ENCODE measurements around the gene C11orf24. TPM values are rescaled to one million over a fixed set of nuclear protein-coding genes. Genes with fewer than 3 reads are reported as not detected.
A peak's percentile ranks its signal among the peaks of the same experiment; 100 is the strongest.

Gene C11orf24
- total RNA-seq, 4 donors from 2014 or later = 79.2 to 198 (median 183) TPM

DNA sequence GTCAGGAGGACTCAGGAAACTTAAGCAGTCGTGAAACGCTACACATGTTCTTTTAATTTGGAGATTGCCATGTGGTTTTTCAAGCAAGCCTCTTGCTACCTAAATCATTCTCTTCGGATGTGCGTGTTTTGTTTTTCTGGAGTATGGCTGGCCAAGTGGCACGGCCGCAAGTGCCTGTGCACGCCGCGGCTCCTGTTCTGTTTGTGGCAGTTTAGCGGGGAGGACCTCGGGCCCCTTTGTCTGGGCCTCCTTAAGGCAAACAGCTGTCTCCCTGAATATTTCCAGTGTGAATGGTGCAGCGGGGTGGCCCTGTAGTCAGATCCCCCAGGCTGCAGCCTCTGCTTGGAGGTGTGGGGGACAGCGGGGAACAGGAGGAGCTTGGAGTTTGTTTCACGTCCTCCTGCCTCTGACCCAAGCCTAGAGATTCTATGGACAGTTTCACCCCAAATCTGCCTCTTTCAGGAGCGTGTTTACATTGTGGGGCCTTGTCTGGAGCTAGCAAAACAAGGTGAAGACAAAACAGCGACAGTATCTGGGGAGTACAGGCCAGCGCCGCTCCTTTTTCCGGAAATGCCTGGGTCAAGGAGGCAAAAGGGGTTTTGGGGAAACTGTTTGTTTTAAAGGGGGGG lies 41.9 kb upstream of the C11orf24 start:
- H3K4me1 ChIP-seq = peaks cover 0 to 42% (median 4%) of the 10 kb centered on the region in 4 donors
- no peaks in the 10 kb centered on the region for H3K36me3 ChIP-seq
- no peaks in the 10 kb centered on the region for H3K27me3 ChIP-seq
- H3K4me3 ChIP-seq = peak overlapping the region; percentile 58 to 94 (median 83)
- peak in 1 of 3 donors; percentile 56 for DNase-seq
- TF ChIP-seq, protein P1, sequence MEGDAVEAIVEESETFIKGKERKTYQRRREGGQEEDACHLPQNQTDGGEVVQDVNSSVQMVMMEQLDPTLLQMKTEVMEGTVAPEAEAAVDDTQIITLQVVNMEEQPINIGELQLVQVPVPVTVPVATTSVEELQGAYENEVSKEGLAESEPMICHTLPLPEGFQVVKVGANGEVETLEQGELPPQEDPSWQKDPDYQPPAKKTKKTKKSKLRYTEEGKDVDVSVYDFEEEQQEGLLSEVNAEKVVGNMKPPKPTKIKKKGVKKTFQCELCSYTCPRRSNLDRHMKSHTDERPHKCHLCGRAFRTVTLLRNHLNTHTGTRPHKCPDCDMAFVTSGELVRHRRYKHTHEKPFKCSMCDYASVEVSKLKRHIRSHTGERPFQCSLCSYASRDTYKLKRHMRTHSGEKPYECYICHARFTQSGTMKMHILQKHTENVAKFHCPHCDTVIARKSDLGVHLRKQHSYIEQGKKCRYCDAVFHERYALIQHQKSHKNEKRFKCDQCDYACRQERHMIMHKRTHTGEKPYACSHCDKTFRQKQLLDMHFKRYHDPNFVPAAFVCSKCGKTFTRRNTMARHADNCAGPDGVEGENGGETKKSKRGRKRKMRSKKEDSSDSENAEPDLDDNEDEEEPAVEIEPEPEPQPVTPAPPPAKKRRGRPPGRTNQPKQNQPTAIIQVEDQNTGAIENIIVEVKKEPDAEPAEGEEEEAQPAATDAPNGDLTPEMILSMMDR (IDR thresholded peaks at IDR 0.05) = no peak
- TF ChIP-seq POLR2A (IDR thresholded peaks at IDR 0.05) = no peak
- no peaks in the 10 kb centered on the region for H3K9me3 ChIP-seq
- H3K27ac ChIP-seq = peak overlapping the region; percentile 62 to 92 (median 80)

GRCh38 chr11:68312780-68313573 lies 41.2 kb upstream of the C11orf24 start:
- DNase-seq = peak in 1 of 3 donors; percentile 72
- peak overlapping the region; percentile 62 to 92 (median 80) for H3K27ac ChIP-seq

GRCh38 chr11:68312117-68312779 lies 40.5 kb upstream of the C11orf24 start, which contains the start of gene LRP5:
Gene LRP5 (plus strand): TSS chr11:68312591. CDS start chr11:68312715, 124 bp downstream.
- H3K9me3 ChIP-seq = no peaks in the 10 kb centered on the region
- H3K27ac ChIP-seq = peak within 1 kb of the TSS; percentile 62 to 92 (median 80)
- H3K36me3 ChIP-seq = no peaks in the 10 kb centered on the region
- H3K27me3 ChIP-seq = no peaks in the 10 kb centered on the region
- TF ChIP-seq, protein P1 (IDR thresholded peaks at IDR 0.05) = no peak
- peak in 1 of 2 donors; percentile 49 for TF ChIP-seq POLR2A (IDR thresholded peaks at IDR 0.05)
- H3K4me1 ChIP-seq = peaks cover 0 to 37% (median 4%) of the 10 kb centered on the region in 4 donors
- DNase-seq = peak in 1 of 3 donors; percentile 63
- H3K4me3 ChIP-seq = peak within 1 kb of the TSS; percentile 58 to 94 (median 83)

More at GRCh38 chr11:68312780-68313573, 41.2 kb upstream of the C11orf24 start:
- TF ChIP-seq, protein P1 (IDR thresholded peaks at IDR 0.05) = no peak
- TF ChIP-seq POLR2A (IDR thresholded peaks at IDR 0.05) = no peak
- H3K27me3 ChIP-seq = no peaks in the 10 kb centered on the region
- no peaks in the 10 kb centered on the region for H3K9me3 ChIP-seq
- H3K36me3 ChIP-seq = no peaks in the 10 kb centered on the region
- peak overlapping the region; percentile 58 to 94 (median 83) for H3K4me3 ChIP-seq
- H3K4me1 ChIP-seq = peaks cover 0 to 42% (median 4%) of the 10 kb centered on the region in 4 donors

- TF ChIP-seq, protein P1 (IDR thresholded peaks at IDR 0.05) = no peak
- no peak for TF ChIP-seq POLR2A (IDR thresholded peaks at IDR 0.05)
- peaks cover 0 to 29% (median 4%) of the 10 kb centered on the region in 4 donors for H3K4me1 ChIP-seq
- no peak for DNase-seq
- no peaks in the 10 kb centered on the region for H3K9me3 ChIP-seq
- H3K27me3 ChIP-seq = no peaks in the 10 kb centered on the region
- peak overlapping the region in 3 of 4 donors; percentile 76 to 94 (median 90) for H3K4me3 ChIP-seq
- peak overlapping the region in 3 of 4 donors; percentile 10 to 86 (median 73) for H3K27ac ChIP-seq
- H3K36me3 ChIP-seq = no peaks in the 10 kb centered on the region
These were observed 39.7 kb upstream of the C11orf24 start for GRCh38 chr11:68311160-68312116.

Measured in Peyer's patch (tissue), 4 donors.